ENCODE data around the gene NEK4.
"Not testable (repeated sequence)": the region's sequence is repeated elsewhere in the genome, so short reads cannot be mapped to it uniquely, and the experiment has no call there.

NEK4 gene

DNA sequence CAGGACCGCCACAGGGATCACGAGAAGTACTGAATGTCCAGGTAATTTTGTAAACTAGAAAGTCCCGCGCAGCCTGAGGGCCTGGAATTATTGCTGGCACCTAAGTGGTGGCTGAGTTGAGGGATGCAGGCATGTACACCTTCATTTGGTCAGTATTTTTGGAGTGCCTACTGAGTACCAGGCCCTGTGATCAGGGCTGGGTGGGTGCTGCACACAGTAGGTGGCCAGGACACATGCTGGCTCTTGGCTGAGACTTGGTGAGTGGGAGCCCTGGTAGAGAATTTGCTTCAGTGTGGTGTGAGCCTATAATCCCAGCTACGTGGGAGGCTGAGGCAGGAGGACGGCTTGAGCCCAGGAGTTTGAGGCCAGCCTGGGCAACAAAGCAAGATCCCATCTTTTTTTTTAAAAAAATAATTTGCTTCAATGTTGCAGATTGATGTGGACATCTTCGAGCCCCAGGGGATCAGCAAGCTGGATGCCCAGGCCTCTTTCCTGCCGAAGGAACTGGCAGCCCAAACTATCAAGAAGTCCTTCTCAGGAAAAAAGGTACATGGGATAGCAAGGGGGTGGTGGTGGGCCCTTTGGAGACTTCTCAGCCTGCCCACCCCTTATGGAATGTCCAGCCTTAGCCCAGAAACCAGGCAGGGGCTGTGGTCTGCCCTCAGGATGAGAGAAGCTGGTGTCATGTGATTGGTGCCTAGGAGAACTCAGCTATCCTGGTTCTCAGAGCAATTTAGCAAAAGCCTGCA, 9.3 kb upstream of the NEK4 start:
- DNase-seq: no peak

DNA sequence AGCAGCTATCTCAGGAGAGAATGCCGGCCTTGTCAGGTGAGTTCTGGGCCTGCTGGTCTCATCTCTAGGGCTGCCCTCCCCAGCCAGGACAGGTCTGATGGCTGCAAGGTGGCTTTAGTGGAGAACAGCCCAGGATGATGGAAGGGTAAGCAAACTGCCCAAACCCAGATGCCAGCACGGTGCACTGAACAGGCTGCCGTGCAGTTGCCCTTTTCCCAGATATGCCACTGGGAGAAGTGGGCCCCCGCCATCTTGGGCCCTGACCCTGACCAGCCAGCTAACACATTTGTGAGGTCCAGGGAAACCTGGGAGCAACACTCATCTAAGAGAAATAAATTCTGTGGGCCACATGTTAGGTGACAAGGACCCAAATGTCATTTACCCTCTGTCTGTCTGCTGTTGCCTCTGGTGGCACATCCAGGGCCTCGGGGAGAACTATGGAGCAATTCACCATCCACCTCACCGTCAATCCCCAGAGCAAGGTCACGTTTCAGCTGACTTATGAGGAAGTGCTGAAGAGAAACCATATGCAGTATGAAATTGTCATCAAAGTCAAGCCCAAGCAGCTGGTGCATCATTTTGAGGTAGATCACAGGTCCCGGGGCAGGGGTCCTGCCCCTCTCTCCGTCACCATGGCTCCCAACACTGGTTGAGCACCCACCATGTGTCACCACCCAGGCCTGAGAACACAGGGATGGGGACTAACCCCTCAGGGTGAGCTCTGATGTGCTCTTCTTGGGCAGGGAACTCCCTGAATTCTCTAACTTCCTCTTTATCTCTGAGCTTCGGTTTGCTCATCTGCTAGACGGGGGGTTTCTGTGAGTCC, 8.5 kb upstream of the NEK4 start:
- no peak for DNase-seq

DNA sequence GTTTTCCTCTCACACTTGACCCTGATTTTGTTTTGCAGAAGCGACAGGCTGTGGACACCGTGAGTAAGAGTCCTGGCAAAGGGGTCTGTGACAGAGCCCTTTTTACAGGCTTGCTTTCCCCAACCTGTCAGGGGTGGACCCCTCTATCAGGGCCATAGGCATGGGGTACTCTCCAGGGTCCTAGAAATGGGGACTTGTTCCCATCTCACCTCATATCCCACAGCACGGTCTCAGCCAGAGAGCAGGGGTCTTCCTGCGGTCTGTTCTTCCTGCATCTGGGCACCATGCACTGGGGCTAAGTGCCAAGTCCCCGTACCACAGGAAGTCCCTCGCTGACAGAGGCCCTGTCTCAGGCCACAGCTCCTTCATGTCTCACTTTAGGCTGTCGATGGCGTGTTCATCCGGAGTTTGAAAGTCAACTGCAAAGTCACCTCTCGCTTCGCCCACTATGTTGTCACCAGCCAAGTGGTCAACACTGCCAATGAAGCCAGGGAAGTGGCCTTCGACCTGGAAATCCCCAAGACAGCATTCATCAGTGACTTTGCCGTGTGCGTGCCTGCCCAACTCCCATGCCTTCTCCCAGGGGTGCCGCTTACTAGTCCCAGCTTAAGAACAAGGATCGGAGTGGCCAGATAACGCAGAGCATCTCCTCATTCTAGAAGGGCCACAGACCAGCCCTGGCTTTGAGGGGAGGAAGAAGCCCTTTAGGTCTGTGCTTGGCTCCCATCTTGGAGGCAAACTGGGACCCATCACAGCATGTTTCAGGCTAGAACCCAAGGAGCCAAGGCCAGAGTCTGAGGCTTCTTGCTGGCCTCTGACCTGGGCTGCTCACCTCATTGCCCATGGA, 7.4 kb upstream of the NEK4 start:
- no peak for DNase-seq

DNA sequence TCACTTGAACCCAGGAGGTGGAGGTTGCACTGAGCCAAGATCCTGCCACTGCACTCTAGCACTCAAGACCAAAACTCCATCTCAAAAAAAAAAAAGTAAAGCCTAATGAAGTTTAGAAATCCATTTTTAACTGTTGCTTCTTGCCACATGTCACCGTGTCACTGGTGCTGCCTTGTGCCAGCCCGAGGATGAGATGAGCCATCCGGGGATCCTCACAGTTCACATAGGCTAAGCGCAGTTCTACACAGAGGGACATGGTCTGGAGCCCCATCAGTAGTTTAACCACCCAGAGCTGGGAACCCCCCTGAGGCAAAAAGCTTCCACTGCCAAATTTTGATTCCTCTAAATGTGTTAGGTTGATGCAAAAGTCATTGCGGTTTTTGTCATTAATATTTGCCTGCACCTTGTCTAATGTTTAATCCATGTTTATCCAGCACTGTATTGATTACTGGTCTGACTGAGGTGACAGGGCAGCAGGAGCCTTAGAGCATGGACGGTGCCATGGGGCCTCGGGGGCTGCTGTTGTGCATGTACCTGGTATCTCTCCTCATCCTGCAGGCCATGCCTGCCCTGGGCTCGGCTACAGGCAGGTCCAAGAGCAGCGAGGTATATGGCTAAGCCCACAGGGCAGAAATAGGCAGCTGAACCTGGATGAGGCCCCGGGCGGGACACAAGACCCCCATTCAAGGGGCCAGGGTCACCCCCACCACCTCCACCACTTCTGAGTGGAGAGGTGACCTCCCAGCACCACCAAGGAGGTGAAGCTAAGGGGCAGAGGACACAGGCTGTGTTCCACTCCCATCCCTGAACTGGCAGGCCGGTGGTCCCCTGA, 6.6 kb upstream of the NEK4 start, which contains the start of gene ITIH1:
TSS of gene ITIH1 (plus strand) at position 473 of the 832 bp plus-strand sequence. CDS start at position 490, 17 bp downstream.
- DNase-seq: no peak

DNA sequence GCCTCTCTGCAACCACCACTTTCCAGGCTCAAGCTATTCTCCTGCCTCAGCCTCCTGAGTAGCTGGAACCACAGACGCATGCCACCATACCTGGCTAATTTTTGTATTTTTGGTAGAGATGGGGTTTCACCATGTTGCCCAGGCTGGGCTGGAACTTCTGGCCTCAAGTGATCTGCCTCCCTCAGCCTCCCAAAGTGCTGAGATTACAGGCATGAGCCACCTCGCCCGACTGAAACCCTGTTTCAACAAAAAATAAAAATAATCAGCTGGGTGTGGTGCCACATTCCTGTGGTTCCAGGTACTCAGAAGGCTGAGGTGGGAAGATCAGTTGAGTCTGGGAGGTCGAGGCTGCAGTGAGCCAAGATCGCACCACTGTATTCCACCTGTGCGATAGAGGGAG, 5.7 kb upstream of the NEK4 start:
- DNase-seq: not testable (repeated sequence)

DNA sequence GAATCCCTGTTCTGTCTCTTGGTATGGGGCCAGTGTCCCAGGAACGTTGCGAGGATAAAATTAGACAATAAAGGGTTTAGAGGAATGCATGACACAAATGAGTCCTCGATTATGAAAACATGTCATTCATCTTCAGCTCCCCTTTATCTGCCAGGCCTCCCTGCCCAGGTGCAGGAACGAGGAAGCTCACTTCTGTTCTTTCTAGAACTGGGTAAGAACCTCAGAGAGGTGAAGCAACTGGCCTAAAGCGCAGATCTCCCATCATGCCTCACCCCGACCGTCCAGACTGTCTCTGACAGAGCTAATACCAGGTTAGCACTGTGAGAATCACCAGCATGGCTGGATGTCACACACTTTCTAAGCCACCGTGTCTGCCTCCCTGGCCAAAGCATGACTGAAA, 5.1 kb upstream of the NEK4 start:
- no peak for DNase-seq

DNA sequence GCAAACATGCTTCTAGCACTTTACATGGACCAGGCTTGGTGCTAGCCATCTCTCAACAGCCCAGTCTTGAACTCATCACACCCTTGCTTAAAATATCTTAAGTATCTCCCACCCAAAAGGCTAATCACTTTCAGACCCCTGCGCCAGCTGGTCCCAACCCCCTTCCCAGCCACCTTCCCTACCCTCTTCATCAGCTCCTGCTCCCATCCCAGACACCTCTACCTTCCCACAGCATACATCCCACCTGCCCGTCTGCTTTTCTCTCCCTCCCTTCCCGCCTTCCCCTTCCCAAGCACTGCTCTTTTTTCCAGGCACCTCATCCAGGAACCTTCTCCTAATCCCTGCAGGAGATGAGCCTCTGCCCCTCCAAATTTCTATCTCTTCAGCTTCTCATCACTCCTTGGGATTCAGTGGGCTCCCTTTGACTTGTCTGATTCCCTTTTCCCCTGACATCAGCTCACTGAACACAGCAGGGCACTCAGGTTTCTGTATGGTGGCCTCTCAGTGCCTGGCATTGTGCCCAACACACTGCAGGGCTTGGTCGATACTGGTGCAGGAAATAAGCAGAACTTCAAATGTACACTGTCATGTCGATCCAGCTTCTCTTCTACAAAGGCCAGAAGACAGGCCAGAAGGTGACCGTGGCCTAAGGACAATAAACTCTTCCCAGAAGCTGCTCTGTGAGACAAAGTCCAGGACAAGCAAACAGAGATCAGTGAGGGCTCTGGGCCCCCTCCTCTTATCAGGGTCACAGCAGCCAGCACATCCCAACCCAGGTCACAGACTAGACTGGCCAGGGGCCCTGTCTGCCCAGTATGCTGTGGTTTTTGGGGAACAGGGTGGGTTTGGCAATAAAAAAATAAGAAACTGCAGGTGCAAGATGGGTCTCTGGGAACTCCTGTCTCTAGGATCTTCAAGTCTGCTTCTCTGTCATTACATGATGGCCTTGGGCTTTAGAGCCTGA, 4.4 kb upstream of the NEK4 start:
- peak in 1 of 51 donors; percentile 27 for DNase-seq

DNA sequence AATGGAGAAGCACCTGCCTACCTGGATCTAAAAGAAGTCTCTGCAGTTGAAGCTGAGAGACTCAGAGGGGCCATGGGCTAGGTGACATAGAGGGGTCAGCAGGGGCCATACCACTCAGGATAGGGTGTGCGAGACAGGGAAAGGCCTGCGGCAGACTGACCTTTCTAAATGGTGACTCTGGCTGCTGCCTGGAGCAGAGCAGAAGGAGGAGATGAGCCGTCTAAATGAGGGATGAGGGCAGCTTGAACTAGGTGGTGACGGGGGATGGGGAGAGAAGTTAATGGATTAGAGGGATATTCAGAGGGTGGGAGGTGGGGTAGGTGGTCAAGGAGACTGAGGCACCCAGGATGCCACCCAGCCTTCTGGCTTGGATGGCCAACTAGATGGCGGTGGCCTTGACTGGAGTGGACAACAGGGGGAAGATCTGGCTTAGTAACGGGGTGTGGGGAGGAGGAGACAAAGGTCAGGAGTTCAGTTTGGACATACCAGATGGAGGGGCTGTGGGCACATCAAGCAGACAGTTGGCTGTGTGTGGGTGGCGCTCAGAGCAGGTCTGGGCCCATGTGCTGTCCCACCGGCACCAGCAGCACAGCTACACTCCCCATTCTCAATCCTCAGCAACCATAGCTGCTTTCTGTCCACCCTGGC, 3.5 kb upstream of the NEK4 start:
- no peak for DNase-seq

DNA sequence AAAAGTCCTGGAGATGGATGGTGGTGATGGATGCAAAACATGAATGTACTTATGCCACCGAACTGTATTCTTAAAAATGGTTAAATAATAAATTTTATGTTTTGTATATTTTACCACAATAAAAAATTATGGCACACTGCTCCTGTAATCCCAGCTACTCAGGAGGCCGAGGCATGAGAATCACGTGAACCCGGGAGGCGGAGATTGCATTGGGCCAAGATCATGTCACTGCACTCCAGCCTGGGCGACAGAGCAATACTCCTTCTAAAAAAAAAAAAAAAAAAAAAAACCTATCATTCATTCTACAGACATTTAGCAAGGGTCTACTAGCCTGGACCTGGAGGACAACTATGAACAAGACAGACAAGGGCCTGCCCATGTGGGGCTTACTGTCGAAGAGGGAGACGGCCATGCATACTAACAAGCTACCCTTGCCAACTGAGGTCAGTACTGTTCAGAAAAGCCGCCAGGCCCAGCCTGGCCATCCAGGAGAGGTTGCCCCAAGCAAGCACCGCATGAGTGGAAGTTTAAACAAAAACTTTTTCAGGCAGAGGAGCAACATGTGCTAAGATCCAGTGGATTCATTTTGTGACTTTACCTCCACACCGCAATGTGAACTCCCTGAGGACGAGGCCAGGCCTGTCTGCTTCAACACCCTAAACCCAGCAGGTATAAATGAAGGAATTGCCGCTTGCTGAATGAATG, 2.8 kb upstream of the NEK4 start:
- no peak for DNase-seq

DNA sequence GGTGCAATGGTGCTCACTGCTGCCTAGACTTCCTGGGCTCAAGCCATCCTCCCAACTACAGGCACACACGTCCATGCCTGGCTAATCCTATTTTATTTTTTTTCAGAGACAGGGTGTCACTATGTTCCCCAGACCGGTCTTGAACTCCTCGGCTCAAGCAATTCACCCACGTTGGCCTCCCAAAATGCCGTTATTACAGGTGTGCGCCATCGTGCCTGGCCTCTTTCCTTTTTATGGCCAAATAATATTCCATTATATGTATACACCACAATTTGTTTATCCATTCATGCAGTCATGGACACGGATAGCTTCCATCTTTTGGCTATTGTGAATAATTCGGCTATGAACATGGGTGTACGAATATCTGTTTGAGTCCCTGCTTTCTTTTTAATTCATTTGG, 962 bp upstream of the NEK4 start:
- no peak for DNase-seq

DNA sequence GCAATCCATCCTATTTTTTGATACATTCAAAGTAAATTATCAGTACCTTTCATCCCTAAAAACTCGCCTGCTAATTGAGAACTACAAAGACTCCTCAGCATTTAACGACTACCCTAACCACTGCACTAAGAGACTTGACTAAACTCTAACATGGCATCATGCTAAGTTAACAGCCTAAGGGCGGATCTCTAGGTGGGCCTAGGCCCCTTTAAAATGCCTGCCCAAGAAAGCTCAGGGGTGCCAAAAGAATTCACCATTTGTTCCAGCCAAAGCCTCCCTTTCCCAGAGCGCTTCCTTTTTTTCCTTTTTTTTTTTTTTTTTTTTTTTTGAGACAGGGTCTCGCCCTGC, 568 bp upstream of the NEK4 start:
- no peak for DNase-seq

DNA sequence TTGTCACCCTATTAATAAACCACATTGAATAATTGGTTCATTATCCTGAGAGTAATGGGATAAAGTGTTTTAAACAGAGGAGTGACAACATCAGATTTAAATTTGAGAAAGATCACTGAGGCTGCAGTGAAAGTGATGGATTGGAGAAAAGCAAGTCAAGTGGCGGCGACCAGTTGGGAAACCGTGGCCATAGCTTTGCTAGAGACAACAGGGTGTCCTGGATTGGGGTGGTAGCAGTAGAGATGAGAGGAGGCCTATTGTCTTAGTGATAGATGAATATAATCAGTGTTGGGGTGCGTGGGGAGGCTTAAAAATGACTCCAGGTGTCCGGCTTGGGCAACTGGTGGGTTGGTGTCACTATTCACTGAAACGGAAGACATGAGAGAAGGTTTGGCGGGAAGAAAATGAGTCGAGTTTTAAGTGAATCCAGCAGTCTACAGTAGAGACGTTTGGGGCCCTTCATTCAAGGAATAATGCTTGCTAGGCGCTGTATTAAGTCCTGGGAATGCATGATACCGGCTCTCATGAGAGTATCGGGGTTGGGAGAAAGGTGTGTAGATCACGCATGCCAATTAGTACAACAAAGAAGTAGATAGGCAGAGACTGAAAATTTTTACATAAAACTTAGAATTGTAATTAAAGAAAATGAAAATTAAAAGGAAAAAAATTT, 819 bp downstream of the NEK4 start:
- no peak for DNase-seq

DNA sequence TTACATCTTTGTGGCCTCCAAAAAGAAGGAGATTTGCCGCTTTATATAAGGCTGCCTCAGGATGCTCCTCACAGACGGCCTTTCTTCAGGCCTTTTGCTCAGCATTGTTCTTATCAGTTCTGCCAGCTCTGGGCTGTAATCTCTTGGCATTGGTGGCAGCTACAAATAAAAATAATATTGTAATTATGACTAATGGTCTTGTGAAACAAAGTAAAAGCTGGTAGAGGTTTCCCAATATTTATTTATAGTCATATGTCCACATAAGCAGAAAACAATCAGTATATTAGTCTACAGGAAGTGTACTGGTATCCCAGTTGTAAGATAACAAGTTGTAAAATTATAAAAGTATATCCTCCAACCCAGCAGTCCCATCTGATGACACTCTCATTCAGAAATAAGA, 7.3 kb downstream of the NEK4 start:
- no peak for DNase-seq

DNA sequence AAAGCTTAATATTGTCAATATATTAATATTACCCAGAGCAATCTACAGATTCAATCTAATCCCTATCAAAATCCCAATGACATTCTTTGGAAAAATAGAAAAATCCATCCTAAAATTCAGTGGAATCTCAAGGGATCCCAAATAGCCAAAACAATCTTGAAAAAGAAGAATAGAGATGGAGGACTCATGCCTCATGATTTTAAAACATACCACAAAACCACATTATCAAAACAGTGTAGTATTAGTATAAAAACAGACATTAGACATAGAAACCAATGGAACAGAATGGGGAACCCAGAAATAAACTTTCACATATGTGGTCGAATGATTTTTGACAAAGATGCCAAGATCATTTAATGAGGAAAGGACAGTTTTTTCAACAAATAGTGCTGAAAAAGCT, 14.6 kb downstream of the NEK4 start:
- no peak for DNase-seq

DNA sequence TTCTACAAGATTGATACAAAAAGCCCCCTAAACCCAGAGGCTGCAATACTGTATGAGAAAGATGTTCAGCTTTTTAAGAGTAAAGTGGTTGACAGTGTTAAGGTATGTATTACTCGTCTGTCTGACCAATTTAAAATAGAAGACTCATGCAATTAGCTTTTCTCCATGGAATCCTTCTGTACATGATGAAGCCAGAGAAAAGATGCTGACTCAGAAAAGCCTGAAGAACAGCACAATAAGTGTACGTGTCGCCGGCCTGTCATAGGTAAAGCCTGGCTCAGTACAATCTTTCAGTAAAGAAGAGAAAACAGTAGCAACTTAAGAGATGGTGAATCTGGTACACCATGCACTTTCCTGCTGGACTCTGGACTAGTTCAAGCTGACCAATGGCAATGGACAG, 16.4 kb downstream of the NEK4 start:
- DNase-seq: no peak

DNA sequence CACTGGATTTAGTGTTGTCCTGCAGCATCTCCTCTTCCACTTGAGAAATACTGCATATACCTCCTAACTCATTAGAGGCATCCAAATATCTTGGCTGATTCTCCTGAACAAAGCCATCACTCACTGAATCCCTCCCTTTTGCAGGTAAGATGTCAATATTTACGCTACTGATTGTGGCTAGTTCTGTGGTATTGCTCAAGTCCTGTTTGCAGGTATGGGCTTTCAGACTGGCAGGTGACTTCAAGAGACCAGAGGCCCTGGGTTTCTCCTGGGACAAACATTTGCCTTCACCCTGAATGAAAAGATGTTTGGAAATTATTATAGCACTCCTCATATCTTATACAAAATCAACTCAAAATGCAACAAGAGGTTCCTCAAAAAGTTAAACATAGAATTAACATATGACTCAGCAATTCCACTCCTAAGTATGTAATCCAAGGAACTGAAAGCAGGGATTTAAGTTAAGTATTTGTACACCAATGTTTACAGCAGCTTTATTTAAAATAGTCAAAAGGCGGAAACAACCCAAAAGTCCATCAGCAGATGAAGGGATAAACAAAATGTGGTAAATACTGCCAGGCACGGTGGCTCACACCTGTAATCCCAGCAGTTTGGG, 18.6 kb downstream of the NEK4 start:
- no peak for DNase-seq

DNA sequence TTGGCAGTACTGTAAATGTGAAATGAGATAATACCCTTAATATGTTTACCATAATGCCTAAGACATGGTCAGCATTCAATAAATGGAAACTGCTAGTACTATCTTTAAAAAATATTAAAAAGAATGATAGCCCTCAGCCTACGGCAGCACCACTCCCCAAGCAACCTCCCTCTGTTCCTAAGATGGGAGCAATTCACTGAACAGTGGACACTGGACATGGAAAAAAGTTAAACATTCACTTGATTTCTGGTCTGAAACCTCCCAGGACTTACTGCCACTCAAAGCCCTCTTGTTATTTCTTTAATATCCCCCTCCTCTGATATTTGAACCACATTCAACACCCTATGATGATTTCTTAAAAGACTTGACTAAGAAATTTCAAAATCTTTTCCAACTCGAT, 27.0 kb downstream of the NEK4 start:
- no peak for DNase-seq

DNA sequence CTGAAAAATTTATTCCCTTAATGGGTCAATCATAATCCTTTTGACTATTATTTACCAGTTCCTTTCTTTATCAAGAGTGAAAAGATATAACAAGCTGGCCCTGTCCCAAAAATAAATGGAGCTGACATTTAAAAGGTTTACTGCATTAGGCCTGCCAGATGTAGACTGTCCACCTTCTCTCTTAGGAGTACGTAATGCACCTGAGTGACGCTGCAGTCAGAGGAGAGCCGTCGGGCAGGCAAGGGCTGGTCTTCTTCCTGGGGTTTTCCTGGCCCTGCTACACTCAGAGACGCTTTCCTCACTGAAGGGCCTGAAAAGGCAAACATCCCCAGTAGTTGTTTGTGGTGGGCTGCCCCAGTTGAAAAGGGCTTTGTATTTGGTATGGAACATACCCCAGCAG, 27.6 kb downstream of the NEK4 start:
- DNase-seq: no peak
